GM18858 (cell line): ENCODE data around the gene SLAMF1.
A peak's percentile ranks its signal among the peaks of the same experiment; 100 is the strongest.
"Not testable (repeated sequence)": the region's sequence is repeated elsewhere in the genome, so short reads cannot be mapped to it uniquely, and the experiment has no call there.

Source experiments
- ATAC-seq: cut with Tn5 transposase; IDR thresholded peaks from one replicate; pipeline ENCODE4 v1.9.1; 2021; ENCODE audit not compliant: unreplicated experiment

Gene SLAMF1

DNA sequence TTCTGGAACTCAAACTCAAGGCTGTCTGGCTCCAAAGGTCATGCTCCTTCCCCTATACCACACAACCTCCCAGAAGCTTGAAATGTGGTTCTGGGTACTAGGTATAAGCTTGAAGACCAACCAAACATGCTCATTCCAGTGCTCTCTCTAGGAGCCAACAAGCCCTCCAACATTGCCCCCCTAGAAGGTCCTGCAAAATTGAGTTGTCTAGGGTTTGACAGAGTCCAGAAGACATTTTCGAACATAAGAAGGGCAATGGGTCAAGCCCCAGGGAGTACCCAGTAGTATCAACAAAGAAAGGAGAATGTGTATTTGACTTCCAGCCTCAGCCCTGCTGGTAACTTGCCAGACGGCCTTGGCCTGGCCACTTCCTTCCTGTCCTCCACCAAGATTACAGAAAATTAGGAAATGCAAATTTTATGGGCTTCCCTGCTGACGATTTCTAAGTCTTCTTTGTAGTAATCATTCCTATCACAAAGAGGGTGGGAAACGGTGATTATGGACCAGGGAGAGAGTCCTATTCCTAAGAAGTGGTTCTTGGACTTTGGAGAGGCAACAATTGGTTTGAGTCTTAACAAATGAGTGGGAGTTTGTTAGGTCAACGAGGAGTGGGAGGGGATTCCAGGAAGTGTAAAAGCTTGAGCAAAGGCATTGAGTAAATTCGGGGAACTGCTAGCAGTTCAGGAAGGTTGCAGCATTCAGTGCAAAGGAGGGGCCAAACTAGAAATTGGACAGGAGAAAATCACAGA is 18.7 kb upstream of the SLAMF1 start:
- ATAC-seq = no peak

DNA sequence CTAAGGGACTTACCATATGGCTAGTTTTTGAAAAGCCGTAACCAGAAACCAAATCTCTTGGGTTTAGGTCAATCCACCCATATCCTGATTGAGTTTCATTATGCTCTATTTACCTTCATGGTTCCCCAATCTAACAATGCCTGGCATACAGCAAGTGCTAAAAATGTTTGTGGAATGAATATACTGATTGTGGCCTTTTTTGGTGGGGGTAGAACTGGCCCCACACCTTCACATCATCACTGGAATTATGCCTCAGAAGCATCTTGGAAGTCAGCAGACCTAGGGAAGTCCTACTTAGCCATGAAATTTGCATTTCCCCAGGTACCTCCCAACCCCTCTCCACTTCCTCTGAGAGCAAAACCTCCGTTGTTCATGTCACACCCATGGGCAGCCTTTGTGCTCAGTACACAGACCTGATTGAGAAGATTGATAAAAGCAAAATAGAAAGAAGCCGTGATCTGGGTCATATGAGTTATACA is 17.8 kb upstream of the SLAMF1 start:
- ATAC-seq = peak; percentile 47

DNA sequence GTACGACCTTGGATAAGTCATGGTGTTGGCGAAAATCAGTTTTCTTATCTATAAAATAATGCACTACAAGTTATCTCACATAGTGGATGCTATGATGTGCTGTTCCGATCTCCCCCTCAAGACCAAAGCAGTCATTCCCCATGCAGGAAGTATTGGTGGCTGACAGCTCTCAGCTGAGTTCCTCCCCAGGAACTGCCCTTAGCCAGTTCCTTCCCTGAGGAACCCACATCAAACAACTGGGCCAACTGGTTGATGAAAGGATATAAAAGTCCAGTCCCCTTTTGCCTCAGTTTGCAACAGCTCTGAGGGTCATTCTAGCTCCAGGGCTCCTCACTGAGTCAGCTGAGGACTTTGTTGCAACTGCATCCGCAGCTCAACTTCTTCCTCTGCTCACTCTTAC is 16.1 kb upstream of the SLAMF1 start:
- ATAC-seq = no peak

DNA sequence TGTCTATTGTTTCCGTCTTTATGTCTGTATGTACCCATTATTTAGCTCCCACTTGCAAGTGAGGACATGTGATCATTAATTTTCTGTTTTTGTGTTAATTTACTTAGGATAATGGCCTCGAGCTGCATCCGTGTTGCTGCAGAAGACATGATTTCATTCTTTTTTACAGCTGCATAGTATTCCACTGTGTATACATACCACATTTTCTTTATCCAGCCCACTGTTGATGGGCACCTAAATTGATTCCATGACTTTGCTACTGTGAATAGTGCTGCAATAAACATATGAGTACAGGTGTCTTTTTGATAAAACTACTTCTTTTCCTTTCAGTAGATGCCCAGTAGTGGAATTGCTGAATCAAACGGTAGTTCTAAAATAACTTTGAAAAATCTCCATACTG is 12.7 kb upstream of the SLAMF1 start:
- no peak for ATAC-seq

DNA sequence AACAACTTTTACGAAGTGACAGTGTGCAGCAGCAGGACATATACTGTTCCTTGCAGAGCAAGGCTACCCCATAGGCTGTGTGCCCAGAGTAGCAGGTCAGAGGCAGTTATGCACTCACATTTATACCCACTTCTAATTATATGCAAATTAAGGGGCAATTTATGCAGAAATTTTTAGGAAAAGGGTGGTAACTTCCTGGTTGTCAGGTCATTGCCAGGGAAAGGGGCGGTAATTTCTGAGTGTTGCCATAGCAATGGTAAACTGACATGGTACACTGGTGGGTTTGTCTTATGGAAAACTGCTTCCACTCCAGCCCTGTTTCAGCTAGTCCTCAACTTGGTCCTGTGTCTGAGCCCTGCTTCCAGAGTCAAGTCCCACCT is 12.0 kb upstream of the SLAMF1 start:
- ATAC-seq = no peak

DNA sequence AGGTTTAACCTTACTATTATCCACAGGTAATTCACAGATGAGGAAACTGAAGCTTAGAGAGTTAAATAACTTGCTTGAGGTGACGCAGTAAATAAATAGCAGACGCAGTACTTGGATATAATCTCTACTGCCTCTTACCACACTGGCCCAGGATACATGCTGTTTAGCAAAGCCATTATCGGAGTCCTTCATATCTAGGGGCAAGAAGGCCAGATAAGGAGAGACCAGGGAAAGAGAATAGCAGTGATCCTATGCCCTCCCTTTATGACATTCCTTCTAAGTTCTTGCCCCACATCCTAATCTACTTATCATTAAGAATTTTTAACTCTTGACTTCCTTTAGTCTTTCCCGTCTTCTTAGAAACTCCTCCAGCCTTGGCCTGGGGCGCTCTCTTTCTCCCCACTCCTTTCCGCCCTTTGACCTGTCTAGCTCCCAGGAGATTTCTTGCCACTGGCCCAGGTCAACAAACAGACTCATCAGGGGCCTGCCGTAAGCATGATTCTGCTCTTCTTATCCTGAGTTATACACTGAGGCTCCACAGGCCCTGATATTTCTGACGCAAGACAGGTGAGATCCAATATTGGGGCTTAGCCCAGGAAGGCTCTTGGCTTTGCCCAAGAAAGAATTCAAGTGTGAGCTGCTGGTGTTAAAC is 11.4 kb upstream of the SLAMF1 start:
- ATAC-seq = no peak

DNA sequence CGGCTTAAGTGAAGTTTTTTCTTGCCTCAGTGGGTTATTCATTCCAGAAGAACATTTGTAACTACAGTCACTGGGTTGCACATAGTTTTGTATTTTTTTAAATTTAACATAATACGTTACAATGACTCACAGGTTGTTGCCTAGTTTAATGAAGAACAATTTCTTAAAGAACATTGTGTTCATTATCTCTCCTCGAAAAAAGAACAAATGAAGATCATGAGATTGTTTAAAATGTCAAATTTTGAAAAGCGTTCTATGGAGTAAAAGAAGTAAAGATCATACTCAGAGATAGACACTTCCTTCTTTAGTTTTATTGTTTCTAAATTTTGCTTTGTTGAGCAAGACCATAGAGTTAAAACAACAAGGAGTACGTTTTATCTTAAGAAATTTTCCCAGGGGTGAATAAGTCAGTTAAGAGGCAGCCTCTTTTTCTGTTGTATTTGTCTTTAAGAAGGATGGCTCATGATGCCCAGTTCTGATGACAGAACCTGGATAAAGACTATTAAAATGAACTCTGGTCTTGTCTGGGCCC is 10.5 kb upstream of the SLAMF1 start:
- ATAC-seq = no peak

DNA sequence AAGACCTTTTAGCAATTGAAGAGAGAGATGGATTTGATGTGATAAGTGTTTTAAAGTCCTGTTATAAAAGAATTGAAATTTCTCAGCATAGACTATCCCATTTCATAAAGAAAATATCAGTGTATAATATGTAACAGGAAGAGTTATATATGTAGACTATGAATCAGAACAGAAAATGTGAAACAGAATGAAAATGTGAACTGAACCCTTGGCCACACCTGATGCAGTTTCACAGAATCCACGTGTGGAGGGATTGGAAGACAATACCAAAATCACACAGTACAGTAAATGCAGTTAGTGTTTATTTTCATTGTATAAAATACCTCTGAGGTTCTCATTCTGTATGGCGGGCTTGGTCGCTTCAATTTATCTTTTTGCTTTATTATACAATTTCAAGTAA is 9.9 kb upstream of the SLAMF1 start:
- no peak for ATAC-seq

DNA sequence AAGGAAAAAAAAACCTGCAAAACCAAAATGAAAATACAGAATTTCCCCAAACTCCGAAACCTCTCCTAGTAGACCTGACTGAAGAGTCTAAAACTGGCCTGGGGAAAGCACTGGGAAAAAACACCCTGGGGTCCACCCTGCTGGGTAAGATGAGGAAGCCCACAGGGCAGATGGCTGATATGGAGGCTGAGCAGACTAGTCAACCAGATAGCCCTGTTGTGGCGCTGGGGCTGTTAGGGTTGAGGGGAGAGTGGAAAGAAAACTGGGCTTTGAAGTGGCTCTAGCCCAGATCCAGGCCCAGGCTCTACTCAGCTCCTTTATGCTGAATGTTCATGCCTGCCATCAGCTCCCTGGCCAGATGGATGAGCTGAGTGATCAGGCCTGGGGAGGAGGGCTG is 6.8 kb upstream of the SLAMF1 start:
- no peak for ATAC-seq

DNA sequence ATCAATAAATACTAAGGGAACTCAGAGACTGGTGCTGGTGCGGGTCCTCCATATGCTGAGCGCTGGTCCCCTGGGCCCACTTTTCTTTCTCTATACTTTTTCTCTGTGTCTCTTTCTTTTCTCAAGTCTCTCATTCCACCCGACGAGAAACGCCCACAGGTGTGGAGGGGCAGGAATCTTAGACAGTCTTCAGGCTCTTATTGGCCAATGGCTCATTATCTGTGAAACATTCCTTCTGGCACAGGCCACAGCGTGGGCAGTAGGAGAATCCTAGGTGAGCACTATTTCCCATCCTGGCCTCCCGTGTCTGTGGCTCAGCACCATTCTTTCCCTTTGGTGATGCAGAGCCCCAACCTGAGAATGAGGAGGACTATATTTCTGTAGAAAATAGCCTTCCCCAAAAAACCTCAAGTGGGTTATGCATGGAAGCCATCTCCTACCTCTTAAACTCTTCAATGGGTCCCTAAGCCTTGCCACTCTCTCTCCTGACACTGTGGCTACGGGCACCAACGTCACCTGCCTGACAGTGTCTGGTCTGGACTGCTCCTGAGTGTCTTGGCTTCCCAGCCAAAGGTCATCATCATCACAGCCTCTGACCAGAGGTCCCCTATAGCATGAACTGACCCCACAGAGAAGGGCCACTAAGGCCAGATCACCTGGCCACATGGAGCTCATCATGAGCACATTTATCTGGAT is 6.2 kb upstream of the SLAMF1 start:
- no peak for ATAC-seq

DNA sequence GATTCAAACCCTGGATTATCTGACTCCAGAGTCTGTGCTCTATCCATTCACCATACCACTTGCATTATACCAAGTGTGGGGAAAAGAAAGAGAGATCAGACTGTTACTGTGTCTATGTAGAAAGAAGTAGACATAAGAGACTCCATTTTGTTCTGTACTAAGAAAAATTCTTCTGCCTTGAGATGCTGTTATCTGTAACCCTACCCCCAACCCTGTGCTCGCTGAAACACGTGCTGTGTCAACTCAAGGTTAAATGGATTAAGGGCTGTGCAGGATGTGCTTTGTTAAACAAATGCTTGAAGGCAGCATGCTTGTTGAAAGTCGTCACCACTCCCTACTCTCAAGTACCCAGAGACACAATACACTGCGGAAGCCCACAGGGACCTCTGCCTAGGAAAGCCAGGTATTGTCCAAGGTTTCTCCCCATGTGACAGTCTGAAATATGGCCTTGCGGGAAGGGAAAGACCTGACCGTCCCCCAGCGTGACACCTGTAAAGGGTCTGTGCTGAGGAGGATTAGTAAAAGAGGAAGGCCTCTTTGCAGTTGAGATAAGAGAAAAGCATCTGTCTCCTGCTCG is 5.3 kb upstream of the SLAMF1 start:
- ATAC-seq = not testable (repeated sequence)

DNA sequence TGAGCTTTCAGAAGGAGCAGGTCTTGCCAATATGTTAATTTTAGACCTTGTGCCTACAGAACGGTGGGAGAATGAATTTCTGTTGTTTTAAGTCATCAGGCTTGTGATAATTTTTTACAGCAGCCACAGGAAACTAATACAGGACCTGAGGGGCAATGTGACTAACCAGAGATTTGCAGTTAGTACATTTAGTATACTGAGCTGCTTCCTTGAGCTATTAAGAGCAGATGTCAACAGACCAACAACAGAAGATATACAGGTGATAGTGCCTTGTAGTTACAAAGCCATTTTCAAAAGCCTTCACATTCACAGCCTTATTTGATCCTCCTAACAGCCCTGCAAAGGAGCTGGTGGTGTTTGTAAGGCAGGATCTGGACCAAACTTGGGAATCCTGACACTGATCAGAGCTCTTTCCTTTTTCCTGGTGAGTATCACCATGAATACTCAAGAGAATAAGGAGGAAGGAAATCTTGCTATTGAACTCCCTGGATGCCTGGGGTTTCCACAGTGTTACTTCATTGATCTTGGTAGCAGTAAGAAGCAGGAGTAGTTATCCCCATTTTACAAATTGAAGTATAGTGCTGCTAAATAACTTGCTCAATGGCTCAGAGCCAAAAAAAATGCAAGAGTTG is 4.7 kb upstream of the SLAMF1 start:
- ATAC-seq = no peak

DNA sequence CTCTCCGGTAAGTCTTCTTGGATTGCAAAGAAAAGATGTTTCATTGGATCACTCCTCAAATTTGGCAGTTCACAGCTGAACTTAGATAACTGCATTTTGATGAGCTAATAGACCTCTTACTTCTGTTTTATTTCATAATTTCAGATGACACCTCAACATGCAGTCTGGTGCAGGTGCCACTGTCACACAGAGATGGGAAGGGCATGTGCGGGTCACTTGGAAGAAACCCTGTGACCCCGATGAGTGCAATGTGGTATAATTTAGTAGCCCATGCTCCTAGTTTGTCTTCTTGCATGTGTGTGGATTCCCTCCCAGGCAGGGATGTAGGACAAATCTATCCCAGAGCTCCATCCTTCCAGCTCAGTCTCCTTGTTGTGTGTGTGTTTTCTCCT is 481 bp upstream of the SLAMF1 start:
- no peak for ATAC-seq

DNA sequence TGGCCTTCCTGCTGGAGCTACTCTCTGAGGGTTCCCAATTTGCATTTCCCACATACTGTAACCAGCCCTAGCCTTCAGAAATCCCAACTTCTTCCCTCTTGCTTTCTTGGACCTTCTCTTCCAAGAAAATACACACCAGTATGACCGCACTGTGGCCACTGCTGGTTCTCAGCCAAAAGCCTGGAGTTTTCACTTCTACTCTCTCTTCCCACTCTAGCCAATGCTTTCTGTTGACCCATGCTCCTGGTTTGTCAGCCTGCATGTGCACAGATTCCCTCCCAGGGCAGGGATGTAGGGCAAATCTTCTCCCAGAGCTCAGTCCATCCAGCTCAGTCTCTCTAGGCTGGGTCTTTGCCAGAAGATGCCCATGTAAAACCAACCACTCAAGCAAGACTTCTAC is 664 bp downstream of the SLAMF1 start:
- no peak for ATAC-seq

DNA sequence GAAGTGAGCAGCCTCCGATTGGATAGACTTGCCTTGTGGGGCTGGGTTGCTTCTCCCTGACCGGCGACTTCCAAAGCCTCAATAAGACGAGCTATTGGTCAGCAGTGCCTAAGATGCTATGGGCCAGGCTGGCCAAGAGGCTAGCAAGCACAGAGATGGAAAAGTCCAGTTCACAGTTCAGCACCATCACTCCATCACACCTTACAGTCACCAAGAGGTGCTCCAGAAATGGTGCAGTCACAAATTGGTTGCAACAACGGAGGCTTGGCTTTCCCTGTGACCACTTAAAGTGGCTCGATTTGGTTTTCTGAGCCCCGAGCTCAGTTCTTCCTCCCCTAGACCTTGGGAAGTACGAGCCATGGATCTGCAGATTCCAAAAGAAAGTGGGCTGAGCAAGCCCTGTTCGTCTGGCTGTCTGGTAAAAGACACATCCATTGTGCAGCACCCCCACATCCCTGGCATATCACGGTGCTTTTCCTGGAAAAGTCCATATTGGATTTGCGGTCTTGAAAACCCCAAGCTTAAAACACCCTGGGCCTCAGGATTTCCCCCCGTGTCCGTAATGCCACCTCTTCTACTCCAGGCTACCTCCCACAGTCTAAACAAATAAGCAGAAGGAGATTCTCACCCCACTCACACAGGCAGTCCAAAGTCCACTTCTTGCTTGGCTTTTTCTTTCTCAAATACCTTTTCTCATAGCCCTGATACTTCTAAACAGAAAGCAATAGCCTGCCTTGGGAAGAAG is 1.3 kb downstream of the SLAMF1 start:
- ATAC-seq = no peak

DNA sequence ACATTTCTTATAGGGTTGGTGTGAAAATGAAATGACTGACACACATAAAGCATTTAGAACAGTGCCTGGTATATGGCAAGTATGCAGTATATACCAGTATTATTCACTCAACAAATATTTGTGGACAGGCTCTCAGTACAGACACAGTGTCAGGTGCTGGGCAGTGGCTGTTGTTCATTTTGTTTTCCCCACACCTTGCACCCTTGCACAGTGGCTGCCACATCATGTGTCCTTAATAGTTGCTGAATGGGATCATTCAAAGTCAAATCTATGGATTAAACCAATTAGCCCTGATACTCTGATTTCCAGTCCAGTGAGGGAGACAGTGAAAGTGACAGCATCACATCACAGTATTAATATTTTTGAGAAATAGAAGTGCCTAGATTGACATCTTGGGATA is 2.4 kb downstream of the SLAMF1 start:
- ATAC-seq = no peak

DNA sequence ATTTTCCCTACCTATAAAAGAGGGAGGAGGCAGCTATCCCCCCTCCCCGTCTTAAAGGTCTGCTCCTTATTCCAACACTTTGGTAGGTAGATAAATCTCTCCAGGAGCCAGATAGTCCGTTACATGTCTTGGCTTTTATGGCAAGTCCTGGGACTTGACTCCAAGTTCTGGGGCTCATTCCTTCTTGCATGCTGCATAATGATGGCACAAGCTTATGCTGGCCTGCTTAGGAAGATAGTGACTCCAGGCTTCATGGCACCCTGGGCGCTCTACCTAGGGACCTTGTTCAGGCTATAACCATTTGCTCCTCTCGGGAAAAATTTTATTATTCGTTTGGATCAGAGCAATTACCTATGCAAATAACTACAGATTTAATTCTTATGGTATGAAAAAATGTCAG is 3.7 kb downstream of the SLAMF1 start:
- ATAC-seq = no peak

DNA sequence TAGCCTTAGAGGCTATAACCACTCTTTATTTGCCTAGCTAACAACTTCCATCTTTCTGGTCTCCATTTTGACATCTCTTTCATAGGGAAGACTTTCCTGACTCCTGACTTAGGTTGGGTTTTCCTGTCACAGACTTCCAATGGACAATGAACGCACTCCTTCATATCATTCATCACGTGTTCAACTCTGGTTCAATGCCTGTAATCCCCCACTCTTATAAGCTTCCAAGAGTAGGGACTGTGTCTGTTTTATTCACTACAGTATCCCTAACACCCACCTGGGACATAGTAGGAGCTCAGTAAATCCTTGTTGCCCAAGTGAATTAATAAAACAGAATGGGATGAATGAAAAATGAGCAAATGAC is 4.6 kb downstream of the SLAMF1 start:
- no peak for ATAC-seq

DNA sequence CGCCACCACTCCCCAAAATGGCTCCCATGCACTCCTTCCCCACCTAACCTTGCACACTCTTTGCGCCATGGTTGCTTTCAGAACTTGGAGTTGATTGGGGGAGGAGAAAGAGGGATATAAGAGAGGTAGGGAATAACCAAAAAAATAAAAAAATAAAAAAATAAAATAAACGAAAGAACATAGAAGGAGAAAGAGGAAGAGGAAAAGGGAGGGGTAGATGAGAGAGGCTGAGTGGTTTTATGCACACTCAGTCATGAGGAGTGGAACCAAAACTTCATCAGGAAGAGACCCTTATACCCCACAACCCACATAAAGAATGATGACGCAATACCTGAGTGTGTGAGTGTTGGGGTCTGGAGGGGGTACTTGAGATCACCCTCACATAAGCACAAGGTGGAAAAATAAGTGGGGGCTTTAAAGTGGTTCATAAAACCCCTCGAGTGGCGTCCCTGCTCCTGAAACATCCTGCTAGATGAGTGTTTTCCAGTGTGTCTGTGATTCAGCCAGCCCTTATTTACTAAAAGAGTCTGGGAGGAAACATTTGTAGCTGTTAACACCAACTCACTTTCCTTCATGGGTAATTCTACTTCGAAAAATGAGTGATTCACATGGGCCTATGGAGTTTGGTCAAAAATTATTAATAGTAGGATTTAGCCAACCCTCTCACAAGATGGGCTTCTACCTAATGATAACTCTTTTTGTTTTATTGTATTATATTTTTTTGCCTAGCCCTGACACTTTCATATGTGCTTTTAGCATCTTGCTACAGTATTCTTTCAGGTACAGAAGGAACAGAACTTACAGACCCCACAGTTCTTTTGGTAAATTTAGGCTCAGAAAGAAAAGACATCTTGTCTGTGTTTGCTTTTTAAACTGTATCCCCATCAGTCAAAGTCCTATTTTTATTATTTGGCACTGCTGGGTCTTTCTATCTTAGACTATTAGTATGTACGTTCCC is 5.2 kb downstream of the SLAMF1 start:
- ATAC-seq = no peak
